K562 (cell line): ENCODE measurements around the gene GATA2. TPM values are rescaled to one million over a fixed set of nuclear protein-coding genes. Genes with fewer than 3 reads are reported as not detected.
A peak's percentile ranks its signal among the peaks of the same experiment; 100 is the strongest.

Experiments used
- ATAC-seq: fragments of 200-7000 bp; cut with Tn5 transposase; 3 replicates; pipeline ENCODE4 v1.9.1; 2020; ENCODE audit warnings: moderate library complexity
- BruUV-seq: library from RNA; stranded (reverse); fragments of 400-500 nt; replicated peaks from 2 replicates; lab custom pipeline; 2021; lab: Mats Ljungman, UMichigan
- CTCF ChIA-PET: fragments of 300-600 bp; formaldehyde crosslinking; extraction: SDS; loops from one replicate; lab custom pipeline; 2021; ENCODE audit warnings: low intra/inter-chr PET ratio; lab: Yijun Ruan, JAX
- POLR2A ChIA-PET: fragments of 300-600, 350-650 bp; sonication (Branson Sonifier 250); formaldehyde crosslinking; extraction: SDS; loops from one replicate; lab custom pipeline; 2021; ENCODE audit warnings: antibody characterized with exemption, inconsistent platforms; lab: Yijun Ruan, JAX
- DNase-seq, 4 experiments: peaks; one replicate each; pipeline versions ENCODE4 v3.0.0 to v3.0.0-alpha.2; 2011 to 2018; ENCODE audit warnings: low spot score in 3 of 4, mixed read lengths in 3 of 4; ENCODE audit errors: extremely low read depth in 1 of 4
- FAIRE-seq: peaks from 2 replicates; lab custom pipeline; 2011; peaks lifted over from hg19 to GRCh38; lab: Jason Lieb, UNC
- H2AFZ ChIP-seq: 2 replicates; pipeline ENCODE4 v1.6.0; 2011; ENCODE audit warnings: low read depth, low read length, control low read depth, inconsistent platforms
- H3K27ac ChIP-seq: fragments of 200-600 bp; 3 replicates; pipeline ENCODE4 v1.8.0; 2011; ENCODE audit warnings: low read depth, mild to moderate bottlenecking, control low read depth, inconsistent platforms, low read length, moderate library complexity, mixed read lengths; ENCODE audit errors: extremely low read depth
- H3K27me3 ChIP-seq, 2 experiments: fragments of 300-600 bp in 1 of 2; 2 replicates in 1 of 2; 3 replicates in 1 of 2; pipeline versions ENCODE4 v1.6.0 to v1.8.0; 2011; ENCODE audit warnings: inconsistent platforms in 2 of 2, low read length in 2 of 2, mild to moderate bottlenecking in 1 of 2, mixed read lengths in 1 of 2, moderate library complexity in 1 of 2; ENCODE audit not compliant: control insufficient read depth in 2 of 2, insufficient read depth in 2 of 2
- H3K36me3 ChIP-seq: fragments of 300-600 bp; 3 replicates; pipeline ENCODE4 v1.8.0; 2011; ENCODE audit warnings: mild to moderate bottlenecking, low read length, inconsistent platforms; ENCODE audit not compliant: control insufficient read depth, insufficient read depth
- H3K4me1 ChIP-seq, 2 experiments: fragments of 200-600 bp in 1 of 2; replicated peaks in 1 of 2; 2 replicates in 1 of 2; 3 replicates in 1 of 2; pipeline versions ENCODE4 v1.5.1 to v1.8.0; 2011; ENCODE audit warnings: inconsistent platforms in 2 of 2, low read length in 2 of 2, mild to moderate bottlenecking in 1 of 2, mixed read lengths in 1 of 2, moderate library complexity in 1 of 2; ENCODE audit not compliant: control insufficient read depth in 2 of 2, insufficient read depth in 2 of 2
- H3K4me2 ChIP-seq: 2 replicates; pipeline ENCODE4 v1.6.1; 2011; ENCODE audit warnings: low read length, control low read depth, inconsistent platforms, mixed read lengths; ENCODE audit not compliant: insufficient read depth
- H3K4me3 ChIP-seq: fragments of 200-600 bp; sonication (generic), shearing (Covaris generic); 2 replicates; pipeline ENCODE4 v1.5.1; 2016; ENCODE audit warnings: control low read depth, inconsistent platforms
- H3K79me2 ChIP-seq: fragments of 200-600 bp; 3 replicates; pipeline ENCODE4 v1.8.0; 2011; ENCODE audit warnings: low read length, inconsistent platforms; ENCODE audit not compliant: control insufficient read depth, insufficient read depth
- H3K9ac ChIP-seq, 2 experiments: 2 replicates each; pipeline versions ENCODE4 v1.6.0 to v1.6.1; 2011; ENCODE audit warnings: low read depth in 2 of 2, low read length in 2 of 2, control low read depth in 1 of 2, inconsistent platforms in 1 of 2, mild to moderate bottlenecking in 1 of 2, mixed read lengths in 1 of 2; ENCODE audit not compliant: insufficient read depth in 1 of 2
- H3K9me1 ChIP-seq: one replicate; pipeline ENCODE4 v1.6.0; 2011; ENCODE audit warnings: inconsistent platforms, mild to moderate bottlenecking, low read length, moderate library complexity; ENCODE audit not compliant: control insufficient read depth, insufficient read depth
- H3K9me3 ChIP-seq: replicated peaks from 2 replicates; pipeline ENCODE4 v1.5.1; 2011; ENCODE audit warnings: low read depth, low read length, inconsistent platforms; ENCODE audit not compliant: control insufficient read depth, insufficient read depth
- H4K20me1 ChIP-seq: replicated peaks from 2 replicates; pipeline ENCODE4 v1.6.1; 2011; ENCODE audit warnings: low read length, inconsistent platforms, mixed read lengths; ENCODE audit not compliant: control insufficient read depth, insufficient read depth
- CBX8 ChIP-seq: fragments of 200-600 bp; sonication (generic); IDR thresholded peaks from 2 replicates; pipeline ENCODE4 v1.6.1; 2012; ENCODE audit warnings: borderline replicate concordance, mixed run types, low read depth, mild to moderate bottlenecking, moderate library complexity, mixed read lengths, low read length, control low read depth, inconsistent platforms; ENCODE audit not compliant: poor library complexity, severe bottlenecking; ENCODE audit errors: extremely low read depth
- CREB3 ChIP-seq: fragments of 450-650 bp; conservative IDR thresholded peaks from 2 replicates; pipeline ENCODE4 v1.6.1; 2016; ENCODE audit warnings: missing genetic modification characterization, low read depth, mild to moderate bottlenecking, missing compliant biosample characterization, moderate library complexity
- ETS1 ChIP-seq: conservative IDR thresholded peaks from 2 replicates; pipeline ENCODE4 v1.6.1; 2011; ENCODE audit warnings: low read depth, mild to moderate bottlenecking, low read length; ENCODE audit not compliant: control insufficient read depth
- HEY1 ChIP-seq: fragments of 250-450 bp; sonication (Bioruptor Pico); IDR thresholded peaks from 2 replicates; pipeline ENCODE4 v1.5.0; 2020; ENCODE audit warnings: mild to moderate bottlenecking, moderate library complexity, borderline replicate concordance
- KAT2B ChIP-seq: IDR thresholded peaks from one replicate; pipeline ENCODE4 v1.6.1; 2012; ENCODE audit warnings: low read depth, mild to moderate bottlenecking, control low read depth, inconsistent platforms, low read length, moderate library complexity
- MCM3 ChIP-seq: fragments of 450-650 bp; IDR thresholded peaks from 2 replicates; pipeline ENCODE4 v1.6.1; 2016
- NFE2L1 ChIP-seq: fragments of 450-650 bp; IDR thresholded peaks from 2 replicates; pipeline ENCODE4 v1.6.1; 2016; ENCODE audit warnings: missing genetic modification characterization, low read depth, mild to moderate bottlenecking, missing compliant biosample characterization, moderate library complexity, borderline replicate concordance
- POLR2H ChIP-seq: IDR thresholded peaks from 2 replicates; pipeline ENCODE4 v1.6.1; 2016; ENCODE audit warnings: missing genetic modification characterization, low read depth, mild to moderate bottlenecking, control low read depth, missing compliant biosample characterization, moderate library complexity
- RBBP5 ChIP-seq: fragments of 200-600 bp; sonication (generic); IDR thresholded peaks from 2 replicates; pipeline ENCODE4 v1.6.1; 2012; ENCODE audit warnings: borderline replicate concordance, mild to moderate bottlenecking, low read length, control low read depth, inconsistent platforms; ENCODE audit not compliant: insufficient read depth, poor library complexity, severe bottlenecking
- RBM22 ChIP-seq: fragments of 200-400 bp; formaldehyde crosslinking; IDR thresholded peaks from 2 replicates; pipeline ENCODE4 v1.6.1; 2018; ENCODE audit warnings: low read length, low read depth; ENCODE audit not compliant: poor library complexity, severe bottlenecking
- WGBS: fragments of 100-300 bp; shearing (Covaris generic); methylation state at CpG from one replicate; pipeline ENCODE4 v1.1.6; 2016; ENCODE audit warnings: low coverage, mixed read lengths; ENCODE audit not compliant: insufficient coverage; ENCODE audit errors: missing lambda C conversion rate; 5-methylcytosine and 5-hydroxymethylcytosine counted together
- in situ Hi-C: fragments of 300-500 bp; cut with MboI; formaldehyde crosslinking; loops from 4 replicates; pipeline ENCODE4 v1.15.0; 2018; ENCODE audit warnings: inconsistent platforms, mixed read lengths
- intact Hi-C: fragments of 100-400 bp; cut with micrococcal nuclease; formaldehyde crosslinking; loops from 2 replicates; pipeline ENCODE4 v1.14.2; 2022
- polyA plus RNA-seq, 8 experiments: library from polyadenylated mRNA; depleted of rRNA in 4 of 8; stranded (reverse) in 5 of 8; unstranded in 3 of 8; fragments of >200 nt; fragmentation: Nextera tagmentation in 2 of 8; fragmentation: Illumina TruSeq in 1 of 8; extraction: Ambion mirVana in 2 of 8; extraction: Trizol in 1 of 8; gene quantifications; 2 replicates each; pipeline versions ENCODE4 v1.2.1 to v1.2.3, GENCODE V29; 2011 to 2014; ENCODE audit warnings: inconsistent platforms in 1 of 8, missing spikeins in 1 of 8
- total RNA-seq, 7 experiments: library from RNA; depleted of rRNA in 6 of 7; stranded (reverse); fragments of >200 nt in 6 of 7; fragmentation: Illumina TruSeq in 2 of 7; extraction: Trizol in 2 of 7; gene quantifications; 2 replicates each; pipeline versions ENCODE4 v1.2.1 to v1.2.3, GENCODE V29; 2011 to 2021; ENCODE audit warnings: low replicate concordance in 1 of 7
- TF ChIP-seq, protein P1 (sequence below): IDR thresholded peaks from 2 replicates; pipeline ENCODE4 v1.6.1; 2012; ENCODE audit warnings: low read depth, low read length, improper control_type of control experiment, borderline replicate concordance
- TF ChIP-seq, protein P2 (sequence below): fragments of 450-650 bp; IDR thresholded peaks from 2 replicates; pipeline ENCODE4 v1.6.1; 2016; ENCODE audit warnings: mild to moderate bottlenecking
- TF ChIP-seq, protein P3 (sequence below): fragments of 450-650 bp; formaldehyde crosslinking; IDR thresholded peaks from 2 replicates; pipeline ENCODE4 v1.4.0; 2020; ENCODE audit warnings: mild to moderate bottlenecking, moderate library complexity

The GATA2 gene
- total and polyA plus RNA-seq, 9 of the 15 experiments (the other 6 are each of a cell fraction or from before 2014, with no cell fraction given): 8.5 to 218 (median 50.8) TPM

DNA sequence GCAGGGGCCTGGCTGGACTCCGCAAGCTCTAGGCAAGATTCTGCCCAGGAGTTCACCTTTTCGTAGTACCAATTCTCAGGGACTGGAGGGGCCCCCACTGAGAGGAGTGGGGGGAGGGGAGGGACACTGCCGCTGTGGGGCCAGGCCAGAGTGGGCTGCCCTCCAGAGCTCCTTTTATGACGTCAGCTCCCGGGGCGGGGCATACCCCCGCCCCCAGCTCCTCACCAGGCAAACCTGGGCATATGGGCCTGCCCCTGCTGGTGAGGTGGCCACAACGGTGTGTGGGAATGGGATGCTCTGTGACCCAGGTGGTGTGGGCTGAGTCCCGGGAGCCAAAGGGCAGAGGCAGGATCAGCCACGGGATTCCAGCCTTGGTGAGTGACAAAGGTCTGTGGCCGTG is 29.6 kb downstream of the GATA2 start:
- no peak overlapping the region for H2AFZ ChIP-seq
- in situ Hi-C loops: no loop called here
- no TSS peak for BruUV-seq
- ChIA-PET POLR2A (interaction anchor here (1.1 to 2.8 kb wide), 2 partner anchors 9 to 17 kb away, joined by 4 to 20 read pairs; no protein-coding TSS in a partner anchor), CTCF (no interaction called here)
- peak in 1 of 4 experiments; percentile 20 for DNase-seq
- peaks cover 4 to 21% of the 10 kb centered on the region in 2 experiments; a peak in 4 of 5 replicates for H3K27me3 ChIP-seq
- no peaks in the 10 kb centered on the region for H3K9me3 ChIP-seq
- H3K9me1 ChIP-seq: no peaks in the 10 kb centered on the region
- 52% methylated on average over 9 of the region's 11 CpGs for WGBS
- peaks cover 3 to 26% of the 10 kb centered on the region in 2 experiments; a peak in 4 of 5 replicates for H3K4me1 ChIP-seq
- no peak overlapping the region for H3K27ac ChIP-seq
- H3K4me3 ChIP-seq: no peak overlapping the region
- no peak overlapping the region; a peak in 1 of 4 replicates for H3K9ac ChIP-seq
- H4K20me1 ChIP-seq: no peaks in the 10 kb centered on the region
- H3K4me2 ChIP-seq: no peak overlapping the region
- no peak for FAIRE-seq
- intact Hi-C loops: no loop called here
- no peak for ATAC-seq
- H3K79me2 ChIP-seq: no peaks in the 10 kb centered on the region
- H3K36me3 ChIP-seq: no peaks in the 10 kb centered on the region
- TF ChIP-seq, protein P1, sequence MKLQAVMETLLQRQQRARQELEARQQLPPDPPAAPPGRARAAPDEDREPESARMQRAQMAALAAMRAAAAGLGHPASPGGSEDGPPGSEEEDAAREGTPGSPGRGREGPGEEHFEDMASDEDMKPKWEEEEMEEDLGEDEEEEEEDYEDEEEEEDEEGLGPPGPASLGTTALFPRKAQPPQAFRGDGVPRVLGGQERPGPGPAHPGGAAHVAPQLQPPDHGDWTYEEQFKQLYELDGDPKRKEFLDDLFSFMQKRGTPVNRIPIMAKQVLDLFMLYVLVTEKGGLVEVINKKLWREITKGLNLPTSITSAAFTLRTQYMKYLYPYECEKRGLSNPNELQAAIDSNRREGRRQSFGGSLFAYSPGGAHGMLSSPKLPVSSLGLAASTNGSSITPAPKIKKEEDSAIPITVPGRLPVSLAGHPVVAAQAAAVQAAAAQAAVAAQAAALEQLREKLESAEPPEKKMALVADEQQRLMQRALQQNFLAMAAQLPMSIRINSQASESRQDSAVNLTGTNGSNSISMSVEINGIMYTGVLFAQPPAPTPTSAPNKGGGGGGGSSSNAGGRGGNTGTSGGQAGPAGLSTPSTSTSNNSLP: no peak
- TF ChIP-seq ETS1 (no peak), NFE2L1 (tag) (no peak), KAT2B (no peak), RBM22 (no peak), HEY1 (CRISPR knock-in tag) (no peak), CBX8 (no peak), RBBP5 (no peak), MCM3 (no peak), CREB3 (tag) (no peak), POLR2H (tag) (no peak)
- TF ChIP-seq, protein P2, sequence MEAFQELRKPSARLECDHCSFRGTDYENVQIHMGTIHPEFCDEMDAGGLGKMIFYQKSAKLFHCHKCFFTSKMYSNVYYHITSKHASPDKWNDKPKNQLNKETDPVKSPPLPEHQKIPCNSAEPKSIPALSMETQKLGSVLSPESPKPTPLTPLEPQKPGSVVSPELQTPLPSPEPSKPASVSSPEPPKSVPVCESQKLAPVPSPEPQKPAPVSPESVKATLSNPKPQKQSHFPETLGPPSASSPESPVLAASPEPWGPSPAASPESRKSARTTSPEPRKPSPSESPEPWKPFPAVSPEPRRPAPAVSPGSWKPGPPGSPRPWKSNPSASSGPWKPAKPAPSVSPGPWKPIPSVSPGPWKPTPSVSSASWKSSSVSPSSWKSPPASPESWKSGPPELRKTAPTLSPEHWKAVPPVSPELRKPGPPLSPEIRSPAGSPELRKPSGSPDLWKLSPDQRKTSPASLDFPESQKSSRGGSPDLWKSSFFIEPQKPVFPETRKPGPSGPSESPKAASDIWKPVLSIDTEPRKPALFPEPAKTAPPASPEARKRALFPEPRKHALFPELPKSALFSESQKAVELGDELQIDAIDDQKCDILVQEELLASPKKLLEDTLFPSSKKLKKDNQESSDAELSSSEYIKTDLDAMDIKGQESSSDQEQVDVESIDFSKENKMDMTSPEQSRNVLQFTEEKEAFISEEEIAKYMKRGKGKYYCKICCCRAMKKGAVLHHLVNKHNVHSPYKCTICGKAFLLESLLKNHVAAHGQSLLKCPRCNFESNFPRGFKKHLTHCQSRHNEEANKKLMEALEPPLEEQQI: no peak
- TF ChIP-seq, protein P3, sequence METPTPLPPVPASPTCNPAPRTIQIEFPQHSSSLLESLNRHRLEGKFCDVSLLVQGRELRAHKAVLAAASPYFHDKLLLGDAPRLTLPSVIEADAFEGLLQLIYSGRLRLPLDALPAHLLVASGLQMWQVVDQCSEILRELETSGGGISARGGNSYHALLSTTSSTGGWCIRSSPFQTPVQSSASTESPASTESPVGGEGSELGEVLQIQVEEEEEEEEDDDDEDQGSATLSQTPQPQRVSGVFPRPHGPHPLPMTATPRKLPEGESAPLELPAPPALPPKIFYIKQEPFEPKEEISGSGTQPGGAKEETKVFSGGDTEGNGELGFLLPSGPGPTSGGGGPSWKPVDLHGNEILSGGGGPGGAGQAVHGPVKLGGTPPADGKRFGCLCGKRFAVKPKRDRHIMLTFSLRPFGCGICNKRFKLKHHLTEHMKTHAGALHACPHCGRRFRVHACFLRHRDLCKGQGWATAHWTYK (CRISPR knock-in tag): no peak
